HG02588 (cell line): ENCODE results near the gene NMT1.

Experiments
- ATAC-seq: cut with Tn5 transposase; IDR thresholded peaks from one replicate; pipeline ENCODE4 v1.9.1; 2021; ENCODE audit warnings: mild to moderate bottlenecking, moderate library complexity; ENCODE audit not compliant: unreplicated experiment

NMT1 gene

GRCh38 chr17:45060797-45061605 is at the start of gene NMT1:
Gene NMT1 (plus strand): TSS chr17:45061317. CDS start chr17:45061330, 13 bp downstream.
- peak; percentile 90 for ATAC-seq

- ATAC-seq: no peak
Observed at GRCh38 chr17:45011767-45012166, 49.4 kb upstream of the NMT1 start.

- ATAC-seq: no peak
Observed at GRCh38 chr17:45013021-45013997, 47.8 kb upstream of the NMT1 start.

DNA sequence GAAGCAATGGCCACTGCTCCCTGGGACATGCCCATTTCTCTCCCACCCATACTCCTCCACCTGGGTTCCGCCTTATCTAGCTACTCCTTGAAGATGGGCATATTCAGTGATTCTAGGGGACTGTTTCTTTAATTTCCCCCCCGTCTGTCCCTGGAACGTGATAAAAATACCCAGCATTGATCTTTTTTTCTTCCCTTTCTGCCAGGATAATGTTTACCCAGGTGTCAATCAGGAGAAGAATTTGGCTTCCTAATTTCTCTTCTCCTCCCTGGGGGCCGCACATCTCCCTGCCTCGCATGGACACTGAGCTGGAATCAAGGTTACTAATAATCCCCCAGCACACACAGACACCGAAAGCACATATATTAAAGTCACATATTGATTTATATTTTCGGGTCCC is 44.9 kb upstream of the NMT1 start:
- no peak for ATAC-seq

- no peak for ATAC-seq
Observed at GRCh38 chr17:45016823-45017222, 44.3 kb upstream of the NMT1 start.

DNA sequence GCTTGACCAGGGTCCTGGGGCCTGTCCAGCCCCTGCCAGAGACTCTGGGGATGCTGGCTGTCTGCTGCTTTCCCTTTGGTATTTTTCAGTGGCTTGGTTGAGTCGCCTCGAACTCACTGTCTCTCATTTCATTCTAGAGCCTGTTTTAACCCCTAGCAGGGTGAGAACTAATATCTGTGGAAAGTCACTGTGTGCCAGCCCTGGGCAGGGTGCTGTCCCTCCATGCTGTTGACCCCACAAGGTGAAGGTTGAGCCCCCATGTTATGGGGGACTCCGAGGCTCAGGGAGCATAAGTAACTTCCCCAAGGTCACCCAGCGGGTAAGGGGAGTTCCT is 42.6 kb upstream of the NMT1 start:
- no peak for ATAC-seq

GRCh38 chr17:45018848-45019711 is 42.0 kb upstream of the NMT1 start:
- no peak for ATAC-seq

DNA sequence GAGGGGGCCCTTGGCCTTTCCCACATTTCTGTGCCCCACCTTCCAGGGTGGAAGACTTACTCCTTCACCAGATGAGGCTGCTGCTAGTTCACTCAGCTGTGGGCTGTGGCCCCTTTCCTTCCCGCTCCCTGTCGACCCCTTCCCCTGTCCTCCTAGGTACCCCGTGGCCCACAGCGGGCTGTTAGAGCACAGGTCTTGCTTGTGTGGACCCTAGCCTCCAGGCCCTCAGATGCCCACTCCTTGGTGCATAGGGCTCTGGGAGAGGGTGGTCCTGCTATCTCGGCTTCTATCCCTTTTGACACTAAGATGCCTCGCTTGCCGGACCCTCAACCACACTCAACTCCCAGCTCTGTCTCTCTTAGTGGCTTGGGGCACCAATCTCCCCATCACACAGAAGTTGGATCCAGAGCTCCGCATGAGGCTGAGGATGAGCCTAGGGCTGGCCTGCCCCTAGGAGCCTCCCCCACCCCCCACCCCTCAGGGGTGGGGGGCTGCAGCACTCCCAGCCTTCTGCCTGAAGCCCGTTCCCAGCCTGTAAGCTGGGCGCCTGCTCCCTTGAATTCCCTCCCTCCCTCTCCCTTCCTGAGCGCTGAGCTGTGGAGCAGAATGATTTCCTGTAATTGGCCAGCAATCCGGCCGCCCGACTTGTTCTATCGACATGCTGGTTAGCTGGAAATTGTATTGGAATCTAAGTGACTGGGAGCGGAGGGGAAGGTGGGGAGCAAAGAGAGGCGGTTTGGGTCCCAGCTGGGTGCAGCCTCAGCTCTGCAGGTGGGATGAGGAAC is 40.6 kb upstream of the NMT1 start:
- ATAC-seq: no peak

- ATAC-seq: no peak
Observed at GRCh38 chr17:45021607-45022287, 39.4 kb upstream of the NMT1 start.

DNA sequence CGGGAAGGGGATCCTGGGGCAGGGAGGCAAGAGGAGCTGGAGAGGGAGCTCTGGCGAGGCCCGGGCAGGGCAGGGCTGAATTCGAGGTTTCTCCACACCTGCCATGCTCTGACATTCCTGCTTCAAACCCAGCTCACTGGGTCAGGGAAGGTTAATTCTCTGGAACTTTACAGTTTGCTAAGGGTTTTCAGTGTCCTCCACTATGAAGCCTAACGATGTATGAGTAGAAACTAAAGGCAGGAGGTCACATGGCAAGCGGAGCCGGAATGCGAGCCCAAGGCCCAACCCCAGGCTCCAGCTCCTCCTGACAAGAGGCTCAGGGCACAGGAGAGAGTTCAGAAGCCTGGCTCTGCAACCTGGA is 38.8 kb upstream of the NMT1 start:
- no peak for ATAC-seq

DNA sequence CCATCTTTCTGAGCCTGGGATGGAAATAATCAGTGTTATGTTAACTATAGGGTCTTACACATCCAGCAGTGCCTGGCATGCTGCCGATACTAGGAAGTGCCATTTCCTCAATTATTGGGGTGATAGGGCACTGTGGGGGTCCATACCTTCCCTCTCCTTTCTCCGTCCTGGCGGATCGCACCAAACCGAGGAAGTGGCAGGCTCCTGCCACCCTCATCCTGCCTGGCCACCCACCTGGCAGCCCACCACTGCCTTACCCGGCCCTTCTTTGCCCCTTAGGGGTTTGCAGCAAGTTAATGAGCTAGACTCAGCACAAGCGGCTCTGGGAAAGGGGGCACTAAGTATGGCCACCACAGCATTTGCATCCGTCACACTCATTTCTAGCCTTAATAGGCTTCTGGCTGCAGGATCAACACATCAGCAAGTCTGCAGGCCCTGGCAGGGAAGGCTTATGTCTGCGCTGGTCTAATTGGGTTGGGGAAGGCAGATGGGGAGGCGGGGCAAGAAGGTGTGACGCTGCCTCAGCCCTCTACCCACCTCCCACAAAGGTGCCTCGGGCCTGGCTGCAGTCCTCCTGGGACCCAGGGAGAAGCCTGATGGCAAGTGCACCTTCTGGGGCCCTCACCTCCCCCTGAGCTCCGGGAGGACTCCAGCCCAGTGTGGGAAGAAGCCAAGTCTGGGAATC is 38.3 kb upstream of the NMT1 start:
- ATAC-seq: no peak

DNA sequence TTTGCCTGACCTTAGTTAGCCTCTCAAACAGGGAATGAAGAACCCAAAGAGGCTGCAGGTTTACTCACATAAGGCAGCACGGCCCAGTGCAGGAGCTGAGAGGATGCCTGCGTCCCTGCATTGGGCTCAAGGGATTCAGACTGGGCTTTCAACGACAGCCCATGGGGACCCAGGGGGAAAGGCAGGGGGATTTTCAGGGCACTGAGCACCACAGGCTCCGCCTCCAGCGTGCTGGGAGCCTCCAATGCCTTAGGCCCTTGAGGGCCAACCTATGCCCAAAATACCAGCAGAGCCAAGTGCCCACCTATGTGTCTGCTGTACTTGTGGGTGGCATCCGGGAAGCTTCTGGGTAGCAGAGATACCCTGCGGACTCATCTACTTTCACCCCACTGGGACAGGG is 32.0 kb upstream of the NMT1 start:
- ATAC-seq: no peak

GRCh38 chr17:45029758-45030423 is 31.2 kb upstream of the NMT1 start:
- ATAC-seq: no peak

GRCh38 chr17:45030733-45031132 is 30.4 kb upstream of the NMT1 start:
- no peak for ATAC-seq

GRCh38 chr17:45031231-45032173 is 29.6 kb upstream of the NMT1 start:
- no peak for ATAC-seq

- ATAC-seq: no peak
Observed at GRCh38 chr17:45032174-45032541, 29.0 kb upstream of the NMT1 start.

GRCh38 chr17:45034599-45034998 is 26.5 kb upstream of the NMT1 start:
- ATAC-seq: no peak

DNA sequence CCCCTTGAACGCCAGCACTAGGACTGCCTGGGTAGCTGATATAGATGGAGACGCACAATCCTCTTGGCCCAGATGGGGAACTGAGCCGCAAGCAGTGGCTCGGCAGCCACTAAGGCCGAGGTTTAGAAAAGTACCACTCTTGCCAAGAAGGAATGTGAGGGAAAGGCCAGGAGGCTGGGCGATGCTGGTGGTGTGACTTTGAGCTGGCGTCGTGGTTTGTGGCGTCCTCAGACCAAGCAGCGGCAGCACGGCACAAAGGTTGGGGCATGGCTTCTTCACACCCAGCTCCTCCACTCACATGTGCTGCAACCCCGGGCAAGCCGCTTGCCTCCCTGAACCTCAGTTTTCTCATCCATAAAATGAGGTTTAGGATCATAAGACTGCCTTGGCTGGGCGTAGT is 25.3 kb upstream of the NMT1 start:
- no peak for ATAC-seq
